ENCODE data around the gene HOXD8.

GRCh38 chr2:176082824-176083751 lies 46.4 kb upstream of the HOXD8 start:
- TF ChIP-seq CTCF (conservative IDR thresholded peaks at IDR 0.05) (no peak), EZH2 (IDR thresholded peaks at IDR 0.05; ENCODE audit: low read depth) (no peak)
